Upper lobe of left lung (tissue), 6 donors: ENCODE measurements around the gene MRPL42. TPM values are rescaled to one million over a fixed set of nuclear protein-coding genes. Genes with fewer than 3 reads are reported as not detected.
A peak's percentile ranks its signal among the peaks of the same experiment; 100 is the strongest.

Source experiments
- ATAC-seq, 2 donors: fragments of 200-7000 bp; cut with Tn5 transposase; one replicate each; pipeline ENCODE4 v1.9.1; 2022; ENCODE audit warnings: mild to moderate bottlenecking in 2 of 2, moderate library complexity in 2 of 2; ENCODE audit not compliant: low FRiP score in 2 of 2
- DNase-seq, 2 donors: peaks; one replicate each; pipeline ENCODE4 v3.0.0-alpha.2; 2019 to 2020
- H3K27ac ChIP-seq, 4 donors: fragments of 200-600 bp; sonication (generic); one replicate each; pipeline ENCODE4 v1.5.1; 2016 to 2019
- H3K27me3 ChIP-seq, 4 donors: fragments of 200-600 bp; sonication (generic); one replicate each; pipeline ENCODE4 v1.5.1; 2017 to 2019
- H3K36me3 ChIP-seq, 4 donors: fragments of 200-600 bp; sonication (generic); one replicate each; pipeline ENCODE4 v1.5.1; 2016 to 2019
- H3K4me1 ChIP-seq, 4 donors: fragments of 200-600 bp; sonication (generic); one replicate each; pipeline ENCODE4 v1.5.1; 2018 to 2019
- H3K4me3 ChIP-seq, 4 donors: fragments of 200-600 bp; sonication (generic); one replicate each; pipeline ENCODE4 v1.5.1; 2017 to 2019; ENCODE audit warnings: mild to moderate bottlenecking in 2 of 4, moderate library complexity in 1 of 4
- H3K9me3 ChIP-seq, 4 donors: fragments of 200-600 bp; sonication (generic); one replicate each; pipeline ENCODE4 v1.5.1; 2018 to 2019
- CTCF ChIP-seq, 6 experiments: fragments of 450-650 bp in 4 of 6; fragments of 200-600 bp in 2 of 6; sonication (generic) in 2 of 6; IDR thresholded peaks; one replicate each; pipeline ENCODE4 v1.5.1; 2016 to 2019; ENCODE audit warnings: antibody characterized with exemption in 6 of 6
- EP300 ChIP-seq, 4 donors: sonication (generic); formaldehyde crosslinking; IDR thresholded peaks; one replicate each; pipeline ENCODE4 v1.5.1; 2017; ENCODE audit warnings: antibody characterized with exemption in 4 of 4, control low read depth in 2 of 4
- POLR2A ChIP-seq, 4 donors: fragments of 450-650 bp; IDR thresholded peaks; one replicate each; pipeline ENCODE4 v1.5.1; 2016 to 2017; ENCODE audit warnings: antibody characterized with exemption in 4 of 4, mild to moderate bottlenecking in 2 of 4
- POLR2AphosphoS5 ChIP-seq, 2 donors: sonication (generic); formaldehyde crosslinking; IDR thresholded peaks; one replicate each; pipeline ENCODE4 v1.5.1; 2017; ENCODE audit warnings: antibody characterized with exemption in 2 of 2
- WGBS, 2 donors: methylation state at CpG; one replicate each; pipeline ENCODE4 v1.1.5; 2017 to 2018; 5-methylcytosine and 5-hydroxymethylcytosine counted together
- total RNA-seq, 6 donors: library from RNA; depleted of rRNA in 4 of 6; stranded (reverse); fragments of >200 nt in 4 of 6; gene quantifications; one replicate each; pipeline versions ENCODE4 v1.1.0 to v1.2.1, GENCODE V29; 2016 to 2021
- donor health status: DM: no; HTN: no; CAD: no; lungs with moderate emphysema.
- donor health status: DM: no; HTN: yes; CAD: no; lungs with severe emphysema.

MRPL42 gene
- total RNA-seq, 6 donors from 2014 or later: 15.5 to 63.8 (median 36.7) TPM

- WGBS, 2 donors: 60 to 64% methylated on average over 10 of the region's 10 CpGs
- Histone ChIP-seq H3K36me3 (no peaks in the 10 kb centered on the region), H3K4me1 (peaks cover 0 to 4% (median 3%) of the 10 kb centered on the region in 4 donors), H3K4me3 (no peak overlapping the region), H3K9me3 (no peaks in the 10 kb centered on the region), H3K27me3 (no peaks in the 10 kb centered on the region), H3K27ac (no peak overlapping the region)
- TF ChIP-seq CTCF (IDR thresholded peaks at IDR 0.05) (no peak), POLR2AphosphoS5 (IDR thresholded peaks at IDR 0.05) (no peak), POLR2A (IDR thresholded peaks at IDR 0.05) (no peak), EP300 (IDR thresholded peaks at IDR 0.05) (no peak)
- no peak for DNase-seq
- no peak for ATAC-seq
Observed at GRCh38 chr12:93524386-93525133, 57.2 kb downstream of the MRPL42 start.

DNA sequence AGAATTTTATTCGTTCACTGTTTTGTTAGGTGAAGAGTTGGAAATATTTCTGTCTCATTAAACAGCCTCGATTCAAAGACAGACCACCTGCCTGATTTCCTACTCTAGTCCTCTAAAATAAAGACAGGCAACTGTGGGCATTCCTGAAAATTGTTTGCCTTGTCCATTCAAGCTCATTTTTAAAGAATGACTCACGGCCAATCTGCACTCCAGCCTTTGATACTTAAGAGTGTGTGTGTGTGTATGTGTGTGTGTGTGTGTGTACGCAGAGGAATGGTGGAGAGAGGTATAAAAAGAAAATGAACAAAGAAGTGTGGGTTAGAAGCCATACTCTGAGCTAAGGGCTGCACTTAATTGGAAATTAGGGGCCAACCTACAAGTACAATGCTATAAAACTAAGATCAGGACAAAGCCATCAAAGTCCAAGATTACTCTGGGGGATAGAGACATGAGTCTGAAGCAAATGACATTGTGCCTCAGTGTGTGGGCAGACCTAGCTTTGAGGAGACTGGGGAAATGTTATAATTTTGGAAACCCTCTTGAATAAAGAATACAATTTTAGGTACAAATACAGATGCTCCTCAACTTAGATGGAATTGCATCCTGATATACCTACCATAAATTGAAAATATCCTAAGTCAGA lies 59.6 kb downstream of the MRPL42 start:
- Histone ChIP-seq H3K27ac (no peak overlapping the region), H3K36me3 (no peaks in the 10 kb centered on the region), H3K27me3 (no peaks in the 10 kb centered on the region), H3K4me3 (no peak overlapping the region), H3K4me1 (peaks cover 0 to 11% (median 3%) of the 10 kb centered on the region in 4 donors), H3K9me3 (no peaks in the 10 kb centered on the region)
- TF ChIP-seq EP300 (IDR thresholded peaks at IDR 0.05) (peak in 1 of 4 donors; percentile 45), POLR2AphosphoS5 (IDR thresholded peaks at IDR 0.05) (no peak), CTCF (IDR thresholded peaks at IDR 0.05) (no peak)
- ATAC-seq (peak; percentile 31 to 80), DNase-seq (peak in 1 of 2 donors; percentile 38)
- WGBS, 2 donors: 43 to 46% methylated on average over 4 of the region's 4 CpGs

DNA sequence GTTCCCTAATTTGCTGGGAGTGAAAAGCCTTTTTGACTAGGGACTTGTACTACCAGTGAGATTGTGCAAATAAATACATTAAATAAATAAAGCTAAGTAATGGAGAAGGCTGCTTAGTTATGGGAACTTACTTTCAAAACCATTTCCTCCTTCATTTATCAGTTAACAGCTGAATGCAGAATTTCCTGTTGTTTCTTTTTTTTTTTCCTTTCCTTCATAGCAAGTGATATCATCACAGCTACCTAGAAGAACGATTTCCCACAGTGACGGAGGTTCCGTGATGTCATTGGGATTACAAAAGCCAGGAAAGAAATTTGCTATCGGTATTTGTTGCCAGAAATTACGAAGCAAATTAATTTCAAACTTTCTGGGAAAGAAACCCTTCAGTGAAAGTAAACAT lies 63.0 kb downstream of the MRPL42 start:
- DNase-seq (no peak), ATAC-seq (no peak)
- Histone ChIP-seq H3K9me3 (no peaks in the 10 kb centered on the region), H3K27me3 (no peaks in the 10 kb centered on the region), H3K4me3 (no peak overlapping the region), H3K27ac (peak overlapping the region in 1 of 4 donors; percentile 43), H3K4me1 (peaks cover 0 to 11% (median 3%) of the 10 kb centered on the region in 4 donors), H3K36me3 (no peaks in the 10 kb centered on the region)
- WGBS, 2 donors: 4 to 9% methylated on average over 5 of the region's 5 CpGs
- TF ChIP-seq POLR2A (IDR thresholded peaks at IDR 0.05) (no peak), EP300 (IDR thresholded peaks at IDR 0.05) (peak in 1 of 4 donors; percentile 3), CTCF (IDR thresholded peaks at IDR 0.05) (no peak)

DNA sequence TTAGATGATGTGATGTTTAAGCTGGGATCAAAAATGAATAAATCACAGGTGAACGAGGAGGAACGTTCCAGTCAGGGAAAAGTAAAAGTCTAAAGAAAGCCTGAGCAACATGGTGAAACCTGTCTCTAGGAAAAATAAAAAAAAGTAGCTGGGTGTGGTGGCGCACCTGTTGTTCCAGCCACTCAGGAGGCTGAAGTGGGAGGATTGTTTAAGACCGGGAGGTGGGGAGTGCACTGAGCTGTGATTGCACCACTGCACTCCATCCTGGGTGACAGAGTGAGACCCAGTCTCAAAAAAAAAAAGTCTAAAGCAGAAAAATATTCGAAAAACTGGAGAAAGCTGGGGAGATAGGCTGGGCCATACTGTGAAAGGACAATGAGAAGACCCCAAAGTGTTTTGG lies 66.0 kb downstream of the MRPL42 start:
- Histone ChIP-seq H3K36me3 (no peaks in the 10 kb centered on the region), H3K9me3 (no peaks in the 10 kb centered on the region), H3K4me3 (no peak overlapping the region), H3K27ac (no peak overlapping the region), H3K27me3 (no peaks in the 10 kb centered on the region), H3K4me1 (peaks cover 0 to 7% (median 3%) of the 10 kb centered on the region in 4 donors)
- DNase-seq (peak in 1 of 2 donors; percentile 68), ATAC-seq (no peak)
- WGBS, 2 donors: 70 to 75% methylated on average over 5 of the region's 5 CpGs
- TF ChIP-seq EP300 (IDR thresholded peaks at IDR 0.05) (peak in 1 of 4 donors; percentile 24), CTCF (IDR thresholded peaks at IDR 0.05) (no peak), POLR2A (IDR thresholded peaks at IDR 0.05) (no peak)
